ENCODE results near the gene NMRK1. TPM values are rescaled to one million over a fixed set of nuclear protein-coding genes. Genes with fewer than 3 reads are reported as not detected.

The NMRK1 gene
- total and polyA plus RNA-seq, 2 of the 13 experiments (the other 11 are each of a cell fraction or from before 2014, with no cell fraction given), result 9.1 to 12.9 TPM

GRCh38 chr9:75086541-75087288, 1.2 kb downstream of the NMRK1 start (continued):
- TF ChIP-seq, protein P1, sequence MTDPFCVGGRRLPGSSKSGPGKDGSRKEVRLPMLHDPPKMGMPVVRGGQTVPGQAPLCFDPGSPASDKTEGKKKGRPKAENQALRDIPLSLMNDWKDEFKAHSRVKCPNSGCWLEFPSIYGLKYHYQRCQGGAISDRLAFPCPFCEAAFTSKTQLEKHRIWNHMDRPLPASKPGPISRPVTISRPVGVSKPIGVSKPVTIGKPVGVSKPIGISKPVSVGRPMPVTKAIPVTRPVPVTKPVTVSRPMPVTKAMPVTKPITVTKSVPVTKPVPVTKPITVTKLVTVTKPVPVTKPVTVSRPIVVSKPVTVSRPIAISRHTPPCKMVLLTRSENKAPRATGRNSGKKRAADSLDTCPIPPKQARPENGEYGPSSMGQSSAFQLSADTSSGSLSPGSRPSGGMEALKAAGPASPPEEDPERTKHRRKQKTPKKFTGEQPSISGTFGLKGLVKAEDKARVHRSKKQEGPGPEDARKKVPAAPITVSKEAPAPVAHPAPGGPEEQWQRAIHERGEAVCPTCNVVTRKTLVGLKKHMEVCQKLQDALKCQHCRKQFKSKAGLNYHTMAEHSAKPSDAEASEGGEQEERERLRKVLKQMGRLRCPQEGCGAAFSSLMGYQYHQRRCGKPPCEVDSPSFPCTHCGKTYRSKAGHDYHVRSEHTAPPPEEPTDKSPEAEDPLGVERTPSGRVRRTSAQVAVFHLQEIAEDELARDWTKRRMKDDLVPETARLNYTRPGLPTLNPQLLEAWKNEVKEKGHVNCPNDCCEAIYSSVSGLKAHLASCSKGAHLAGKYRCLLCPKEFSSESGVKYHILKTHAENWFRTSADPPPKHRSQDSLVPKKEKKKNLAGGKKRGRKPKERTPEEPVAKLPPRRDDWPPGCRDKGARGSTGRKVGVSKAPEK (CRISPR knock-in tag; IDR thresholded peaks at IDR 0.05; ENCODE audit: borderline replicate concordance), result no peak
- TF ChIP-seq MTA3 (CRISPR knock-in tag; IDR thresholded peaks at IDR 0.05) (no peak), CBX5 (CRISPR knock-in tag; IDR thresholded peaks at IDR 0.05; ENCODE audit: borderline replicate concordance) (no peak), ZNF530 (CRISPR knock-in tag; IDR thresholded peaks at IDR 0.05; ENCODE audit: low read depth) (no peak), KAT8 (CRISPR knock-in tag; IDR thresholded peaks at IDR 0.05) (no peak), PLRG1 (conservative IDR thresholded peaks at IDR 0.05) (no peak), MTF1 (CRISPR knock-in tag; IDR thresholded peaks at IDR 0.05) (no peak), SRSF4 (IDR thresholded peaks at IDR 0.05; ENCODE audit: low read depth, low read length, poor library complexity, severe bottlenecking) (no peak), ARNTL (CRISPR knock-in tag; IDR thresholded peaks at IDR 0.05) (no peak), MZF1 (CRISPR knock-in tag; IDR thresholded peaks at IDR 0.05; ENCODE audit: borderline replicate concordance) (no peak), ZNF563 (CRISPR knock-in tag; IDR thresholded peaks at IDR 0.05) (no peak; the same call in 1 of the 2 replicates), ZC3H13 (CRISPR knock-in tag; IDR thresholded peaks at IDR 0.05) (no peak), PCBP2 (optimal IDR thresholded peaks at IDR 0.05; ENCODE audit: low read depth, low read length, poor library complexity, severe bottlenecking) (no peak), ZNF205 (CRISPR knock-in tag; IDR thresholded peaks at IDR 0.05) (0 out of 2 replicates have a peak, but pooled peaks have one; percentile 34), HNRNPLL (IDR thresholded peaks at IDR 0.05; ENCODE audit: low read depth, low read length, poor library complexity, severe bottlenecking) (no peak), SP2 (CRISPR knock-in tag; IDR thresholded peaks at IDR 0.05) (no peak), ZNF7 (CRISPR knock-in tag; IDR thresholded peaks at IDR 0.05) (no peak), ZFP36 (IDR thresholded peaks at IDR 0.05; ENCODE audit: borderline replicate concordance, low read depth, low read length, partially characterized antibody) (no peak)
- TF ChIP-seq, protein P2, sequence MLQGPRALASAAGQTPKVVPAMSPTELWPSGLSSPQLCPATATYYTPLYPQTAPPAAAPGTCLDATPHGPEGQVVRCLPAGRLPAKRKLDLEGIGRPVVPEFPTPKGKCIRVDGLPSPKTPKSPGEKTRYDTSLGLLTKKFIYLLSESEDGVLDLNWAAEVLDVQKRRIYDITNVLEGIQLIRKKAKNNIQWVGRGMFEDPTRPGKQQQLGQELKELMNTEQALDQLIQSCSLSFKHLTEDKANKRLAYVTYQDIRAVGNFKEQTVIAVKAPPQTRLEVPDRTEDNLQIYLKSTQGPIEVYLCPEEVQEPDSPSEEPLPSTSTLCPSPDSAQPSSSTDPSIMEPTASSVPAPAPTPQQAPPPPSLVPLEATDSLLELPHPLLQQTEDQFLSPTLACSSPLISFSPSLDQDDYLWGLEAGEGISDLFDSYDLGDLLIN (CRISPR knock-in tag; IDR thresholded peaks at IDR 0.05; ENCODE audit: borderline replicate concordance), result no peak
- TF ChIP-seq, protein P3, sequence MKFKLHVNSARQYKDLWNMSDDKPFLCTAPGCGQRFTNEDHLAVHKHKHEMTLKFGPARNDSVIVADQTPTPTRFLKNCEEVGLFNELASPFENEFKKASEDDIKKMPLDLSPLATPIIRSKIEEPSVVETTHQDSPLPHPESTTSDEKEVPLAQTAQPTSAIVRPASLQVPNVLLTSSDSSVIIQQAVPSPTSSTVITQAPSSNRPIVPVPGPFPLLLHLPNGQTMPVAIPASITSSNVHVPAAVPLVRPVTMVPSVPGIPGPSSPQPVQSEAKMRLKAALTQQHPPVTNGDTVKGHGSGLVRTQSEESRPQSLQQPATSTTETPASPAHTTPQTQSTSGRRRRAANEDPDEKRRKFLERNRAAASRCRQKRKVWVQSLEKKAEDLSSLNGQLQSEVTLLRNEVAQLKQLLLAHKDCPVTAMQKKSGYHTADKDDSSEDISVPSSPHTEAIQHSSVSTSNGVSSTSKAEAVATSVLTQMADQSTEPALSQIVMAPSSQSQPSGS (CRISPR knock-in tag; IDR thresholded peaks at IDR 0.05), result no peak
- TF ChIP-seq, protein P4, sequence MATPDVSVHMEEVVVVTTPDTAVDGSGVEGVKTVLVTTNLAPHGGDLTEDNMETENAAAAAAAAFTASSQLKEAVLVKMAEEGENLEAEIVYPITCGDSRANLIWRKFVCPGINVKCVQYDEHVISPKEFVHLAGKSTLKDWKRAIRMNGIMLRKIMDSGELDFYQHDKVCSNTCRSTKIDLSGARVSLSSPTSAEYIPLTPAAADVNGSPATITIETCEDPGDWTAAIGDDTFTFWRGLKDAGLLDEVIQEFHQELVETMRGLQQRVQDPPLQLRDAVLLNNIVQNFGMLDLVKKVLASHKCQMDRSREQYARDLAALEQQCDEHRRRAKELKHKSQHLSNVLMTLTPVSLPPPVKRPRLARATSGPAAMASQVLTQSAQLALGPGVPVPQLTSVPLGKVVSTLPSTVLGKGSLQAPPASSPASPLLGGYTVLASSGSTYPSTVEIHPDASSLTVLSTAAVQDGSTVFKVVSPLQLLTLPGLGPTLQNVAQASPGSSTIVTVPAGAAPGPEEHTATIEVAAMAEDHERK (CRISPR knock-in tag; IDR thresholded peaks at IDR 0.05; ENCODE audit: low read depth), result no peak

Data from HepG2 (cell line).